K562 (cell line): ENCODE results near the gene CRYBA4. TPM values are rescaled to one million over a fixed set of nuclear protein-coding genes. Genes with fewer than 3 reads are reported as not detected.

ENCODE experiments used
- ATF2 ChIP-seq: sonication (generic); formaldehyde crosslinking; IDR thresholded peaks from 2 replicates; pipeline ENCODE4 v1.8.1; 2022; ENCODE audit warnings: missing genetic modification reagents
- BRCA1 ChIP-seq, 2 experiments: fragments of 450-650 bp in 1 of 2; sonication (generic) in 1 of 2; formaldehyde crosslinking in 1 of 2; IDR thresholded peaks; 2 replicates each; pipeline versions ENCODE4 v1.5.0 to v1.6.1; 2017 to 2020; ENCODE audit warnings: mild to moderate bottlenecking in 1 of 2, missing genetic modification reagents in 1 of 2
- C11orf30 ChIP-seq: fragments of 450-650 bp; IDR thresholded peaks from 2 replicates; pipeline ENCODE4 v1.6.1; 2016; ENCODE audit warnings: low read depth, mild to moderate bottlenecking
- CHCHD3 ChIP-seq: fragments of 250-450 bp; sonication (Bioruptor Pico); IDR thresholded peaks from 2 replicates; pipeline ENCODE4 v2.1.2; 2022; ENCODE audit warnings: mild to moderate bottlenecking
- GTF2F1 ChIP-seq: IDR thresholded peaks from 2 replicates; pipeline ENCODE4 v1.6.1; 2011; ENCODE audit warnings: low read depth, low read length, improper control_type of control experiment
- HDAC6 ChIP-seq: IDR thresholded peaks from 2 replicates; pipeline ENCODE4 v1.6.1; 2012; ENCODE audit warnings: low read depth, mild to moderate bottlenecking, control low read depth, inconsistent platforms, low read length, moderate library complexity
- ILF3 ChIP-seq: fragments of 450-650 bp; IDR thresholded peaks from 2 replicates; pipeline ENCODE4 v1.6.1; 2018; ENCODE audit warnings: antibody characterized with exemption, mild to moderate bottlenecking, moderate library complexity, borderline replicate concordance
- MTA3 ChIP-seq: fragments of 450-650 bp; formaldehyde crosslinking; IDR thresholded peaks from 2 replicates; pipeline ENCODE4 v1.6.1; 2017; ENCODE audit warnings: mild to moderate bottlenecking, borderline replicate concordance
- NR4A1 ChIP-seq, 2 experiments: fragments of 250-450 bp in 1 of 2; fragments of 450-650 bp in 1 of 2; sonication (Bioruptor Pico) in 1 of 2; IDR thresholded peaks; 2 replicates each; pipeline versions ENCODE4 v1.4.0 to v1.6.1; 2016 to 2020; ENCODE audit warnings: mild to moderate bottlenecking in 2 of 2, missing compliant biosample characterization in 1 of 2, missing genetic modification characterization in 1 of 2, moderate library complexity in 1 of 2
- POLR2H ChIP-seq: IDR thresholded peaks from 2 replicates; pipeline ENCODE4 v1.6.1; 2016; ENCODE audit warnings: missing genetic modification characterization, low read depth, mild to moderate bottlenecking, control low read depth, missing compliant biosample characterization, moderate library complexity
- POLR3A ChIP-seq: IDR thresholded peaks from 2 replicates; pipeline ENCODE4 v1.6.1; 2011; ENCODE audit warnings: borderline replicate concordance, mild to moderate bottlenecking, moderate library complexity; ENCODE audit not compliant: insufficient read length, insufficient read depth; ENCODE audit errors: extremely low read depth
- PPARD ChIP-seq: fragments of 250-450 bp; sonication (Bioruptor Pico); IDR thresholded peaks from 2 replicates; pipeline ENCODE4 v1.8.0; 2022; ENCODE audit warnings: inconsistent platforms, mild to moderate bottlenecking, moderate library complexity
- PURB ChIP-seq: sonication (generic); formaldehyde crosslinking; IDR thresholded peaks from 2 replicates; pipeline ENCODE4 v1.9.0; 2021; ENCODE audit warnings: low read depth, mild to moderate bottlenecking, missing genetic modification reagents
- RBM22 ChIP-seq: fragments of 200-400 bp; formaldehyde crosslinking; IDR thresholded peaks from 2 replicates; pipeline ENCODE4 v1.6.1; 2018; ENCODE audit warnings: low read length, low read depth; ENCODE audit not compliant: poor library complexity, severe bottlenecking
- RBM34 ChIP-seq: fragments of 200-400 bp; formaldehyde crosslinking; IDR thresholded peaks from 2 replicates; pipeline ENCODE4 v1.6.1; 2018; ENCODE audit warnings: low read length, borderline replicate concordance; ENCODE audit not compliant: insufficient read depth
- RFX5 ChIP-seq: IDR thresholded peaks from 2 replicates; pipeline ENCODE4 v1.6.1; 2011; ENCODE audit warnings: low read depth, mild to moderate bottlenecking, improper control_type of control experiment, low read length
- SMARCB1 ChIP-seq: IDR thresholded peaks from 2 replicates; pipeline ENCODE4 v1.6.1; 2011; ENCODE audit warnings: improper control_type of control experiment, low read depth; ENCODE audit not compliant: insufficient read length
- TOE1 ChIP-seq, 2 experiments: fragments of 450-650 bp in 1 of 2; sonication (generic) in 1 of 2; formaldehyde crosslinking in 1 of 2; IDR thresholded peaks; 2 replicates each; pipeline versions ENCODE4 v1.7.1 to v1.8.0; 2016 to 2022; ENCODE audit warnings: borderline replicate concordance in 2 of 2, mild to moderate bottlenecking in 2 of 2, antibody characterized with exemption in 1 of 2, inconsistent platforms in 1 of 2, low read depth in 1 of 2, missing genetic modification reagents in 1 of 2, moderate library complexity in 1 of 2
- XRCC4 ChIP-seq: IDR thresholded peaks from one replicate; pipeline ENCODE4 v1.6.1; 2011; ENCODE audit not compliant: insufficient read depth, insufficient read length; ENCODE audit errors: extremely low read depth
- ZBTB8A ChIP-seq: fragments of 450-650 bp; IDR thresholded peaks from 2 replicates; pipeline ENCODE4 v1.6.1; 2018; ENCODE audit warnings: mild to moderate bottlenecking, moderate library complexity; ENCODE audit not compliant: partially characterized antibody
- ZKSCAN8 ChIP-seq: fragments of 200-800 bp; sonication (Bioruptor generic); IDR thresholded peaks from 2 replicates; pipeline ENCODE4 v1.6.1; 2016; ENCODE audit warnings: missing genetic modification characterization, missing compliant biosample characterization
- ZNF224 ChIP-seq: sonication (generic); formaldehyde crosslinking; IDR thresholded peaks from 2 replicates; pipeline ENCODE4 v1.8.0; 2022; ENCODE audit warnings: mild to moderate bottlenecking, missing genetic modification reagents
- ZNF239 ChIP-seq: fragments of 250-450 bp; sonication (Bioruptor Pico); IDR thresholded peaks from 2 replicates; pipeline ENCODE4 v1.4.0; 2020; ENCODE audit warnings: mild to moderate bottlenecking
- ZNF408 ChIP-seq: fragments of 250-450 bp; sonication (Bioruptor Pico); IDR thresholded peaks from 2 replicates; pipeline ENCODE4 v1.4.0; 2020; ENCODE audit warnings: low read depth, mild to moderate bottlenecking, moderate library complexity
- ZNF512 ChIP-seq: IDR thresholded peaks from 2 replicates; pipeline ENCODE4 v1.6.1; 2016; ENCODE audit warnings: missing genetic modification characterization, missing compliant biosample characterization
- polyA plus RNA-seq, 8 experiments: library from polyadenylated mRNA; depleted of rRNA in 4 of 8; stranded (reverse) in 5 of 8; unstranded in 3 of 8; fragments of >200 nt; fragmentation: Nextera tagmentation in 2 of 8; fragmentation: Illumina TruSeq in 1 of 8; extraction: Ambion mirVana in 2 of 8; extraction: Trizol in 1 of 8; gene quantifications; 2 replicates each; pipeline versions ENCODE4 v1.2.1 to v1.2.3, GENCODE V29; 2011 to 2014; ENCODE audit warnings: inconsistent platforms in 1 of 8, missing spikeins in 1 of 8
- total RNA-seq, 7 experiments: library from RNA; depleted of rRNA in 6 of 7; stranded (reverse); fragments of >200 nt in 6 of 7; fragmentation: Illumina TruSeq in 2 of 7; extraction: Trizol in 2 of 7; gene quantifications; 2 replicates each; pipeline versions ENCODE4 v1.2.1 to v1.2.3, GENCODE V29; 2011 to 2021; ENCODE audit warnings: low replicate concordance in 1 of 7

CRYBA4 gene
- total and polyA plus RNA-seq, 9 of the 15 experiments (the other 6 are each of a cell fraction or from before 2014, with no cell fraction given) = 0.59 to 3.3 (median 1.6) TPM

GRCh38 chr22:26672590-26673468 lies 51.1 kb downstream of the CRYBA4 start (continued):
- TF ChIP-seq MTA3 (no peak), BRCA1 (IDR thresholded peaks at IDR 0.05) (no peak), BRCA1 (CRISPR knock-in tag; IDR thresholded peaks at IDR 0.05) (no peak), GTF2F1 (no peak), ZBTB8A (no peak), RBM34 (no peak), ZNF512 (tag) (no peak), TOE1 (IDR thresholded peaks at IDR 0.05; ENCODE audit: borderline replicate concordance) (peak; percentile 78; the same call in 1 of the 2 replicates), TOE1 (CRISPR knock-in tag; IDR thresholded peaks at IDR 0.05; ENCODE audit: borderline replicate concordance, low read depth) (no peak), C11orf30 (no peak; the same call in 1 of the 2 replicates), RFX5 (no peak), ZNF224 (no peak), CHCHD3 (no peak), PPARD (CRISPR knock-in tag) (no peak), RBM22 (no peak), PURB (CRISPR knock-in tag) (no peak), ZKSCAN8 (CRISPR knock-in tag) (no peak), NR4A1 (CRISPR knock-in tag; IDR thresholded peaks at IDR 0.05) (no peak), NR4A1 (tag; IDR thresholded peaks at IDR 0.05) (no peak), HDAC6 (no peak), ZNF408 (CRISPR knock-in tag) (no peak), POLR3A (no peak), POLR2H (tag) (peak; percentile 54; the same call in 1 of the 2 replicates), ATF2 (CRISPR knock-in tag) (no peak), ZNF239 (CRISPR knock-in tag) (no peak), ILF3 (no peak), SMARCB1 (no peak), XRCC4 (no peak)
